ENCODE data around the gene IMPACT.

GRCh38 chr18:24500217-24500616, 73.7 kb downstream of the IMPACT start:
- TF ChIP-seq CTCF (IDR thresholded peaks at IDR 0.05; ENCODE audit: low read depth, low read length, missing input control): no peak
- no peak for TF ChIP-seq TAF1 (conservative IDR thresholded peaks at IDR 0.05)
- TF ChIP-seq MAX (IDR thresholded peaks at IDR 0.05): no peak
- no peak for TF ChIP-seq EGR1 (IDR thresholded peaks at IDR 0.05; ENCODE audit: low read depth in 2 of 2)
- no peak for TF ChIP-seq JUND (IDR thresholded peaks at IDR 0.05)
- no peak for TF ChIP-seq REST (IDR thresholded peaks at IDR 0.05)
- no peak for TF ChIP-seq RAD21 (IDR thresholded peaks at IDR 0.05)
- no peak for TF ChIP-seq SP1 (IDR thresholded peaks at IDR 0.05)
